HG02759 (cell line): ENCODE results near the gene ITGB4.

ENCODE experiments used
- ATAC-seq: cut with Tn5 transposase; IDR thresholded peaks from one replicate; pipeline ENCODE4 v1.9.1; 2021; ENCODE audit warnings: mild to moderate bottlenecking, moderate library complexity; ENCODE audit not compliant: unreplicated experiment

Gene ITGB4

DNA sequence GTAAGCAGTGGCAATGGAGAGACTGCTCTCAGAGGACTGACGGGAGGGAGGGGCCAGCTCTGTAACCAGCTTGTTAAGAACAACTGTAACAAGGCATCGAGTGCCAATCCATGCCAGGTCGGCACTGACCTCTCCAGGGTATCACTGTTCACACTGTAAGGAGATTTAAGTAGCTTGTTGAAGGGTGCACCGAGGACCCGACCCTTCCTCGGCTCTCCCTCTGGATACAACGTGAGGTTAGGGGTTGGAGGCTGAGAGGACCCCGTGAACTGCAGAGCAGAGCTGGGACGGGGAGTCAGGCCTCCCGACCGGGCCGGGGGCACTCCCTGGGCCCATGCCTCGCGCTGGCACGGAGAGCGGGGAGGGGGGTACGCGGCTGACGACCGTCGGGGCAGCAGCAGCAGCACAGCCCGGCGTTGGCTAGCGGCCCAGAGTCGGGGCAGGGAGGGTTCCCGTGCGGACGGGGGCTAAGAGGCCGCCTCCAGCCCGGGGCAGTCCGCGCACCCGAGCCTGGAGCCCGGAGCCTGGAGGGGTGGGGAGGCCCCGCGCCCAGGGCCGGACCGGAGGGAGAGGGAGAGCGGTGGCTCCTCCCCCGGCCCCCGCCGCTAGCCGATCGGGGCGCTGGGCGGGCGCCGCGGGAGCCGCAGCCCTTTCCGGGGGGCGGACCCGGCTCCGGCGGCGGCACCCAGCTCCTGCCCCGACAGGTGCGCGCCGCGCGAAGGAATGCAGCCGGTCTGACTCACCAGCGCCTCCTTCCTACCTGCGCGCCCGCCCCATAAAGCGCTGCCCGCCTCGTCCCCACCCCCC, at the start of gene ITGB4:
ITGB4 (plus strand) TSS at position 804 of the 807 bp plus-strand sequence. CDS start 3,245 bp downstream, outside the sequence.
- ATAC-seq: no peak

DNA sequence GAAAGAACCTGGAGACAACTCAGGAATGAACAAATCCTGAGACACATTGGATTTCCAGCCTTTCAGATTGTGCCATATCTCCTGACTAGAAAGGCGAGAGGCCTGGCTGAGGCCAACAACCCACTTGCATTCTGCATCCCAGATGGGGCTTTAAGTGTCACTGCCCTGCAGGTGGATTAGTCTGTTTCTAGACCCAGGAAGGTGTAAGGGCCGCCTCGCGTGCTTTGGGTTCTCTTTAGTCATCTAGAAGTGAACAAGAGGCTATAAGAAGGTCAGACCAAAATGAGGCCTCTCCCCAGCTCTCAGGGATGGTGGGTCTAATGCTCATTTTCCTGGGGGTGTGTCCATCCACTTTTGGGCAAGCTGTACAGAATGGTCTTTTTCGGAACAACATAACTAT, 49.2 kb upstream of the ITGB4 start:
- no peak for ATAC-seq

- no peak for ATAC-seq
Measured at GRCh38 chr17:75673487-75673886, 47.8 kb upstream of the ITGB4 start.

GRCh38 chr17:75676461-75676860, 44.8 kb upstream of the ITGB4 start:
- ATAC-seq: no peak

- no peak for ATAC-seq
Measured at GRCh38 chr17:75679706-75680211, 41.5 kb upstream of the ITGB4 start.

- no peak for ATAC-seq
Measured at GRCh38 chr17:75680431-75680830, 40.8 kb upstream of the ITGB4 start.

DNA sequence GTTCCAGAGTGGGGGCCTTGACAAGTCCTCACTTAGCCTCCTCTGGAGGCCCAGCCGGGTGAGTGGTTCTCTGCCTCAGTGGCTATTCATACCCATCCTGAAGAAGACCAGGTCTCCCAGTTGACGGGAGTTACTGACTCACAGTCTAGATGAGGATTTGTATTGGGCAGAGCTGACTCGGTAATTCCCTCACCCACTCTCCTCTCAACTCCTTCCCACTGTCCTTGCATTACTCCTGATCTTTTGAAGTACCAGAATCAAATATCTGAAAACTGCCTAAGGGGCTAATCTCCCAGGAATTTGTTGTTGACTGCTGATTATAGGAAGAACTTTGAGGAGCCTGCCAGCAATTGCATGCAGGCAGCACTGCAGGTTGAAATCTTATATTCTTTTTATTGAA, 40.0 kb upstream of the ITGB4 start:
- no peak for ATAC-seq

DNA sequence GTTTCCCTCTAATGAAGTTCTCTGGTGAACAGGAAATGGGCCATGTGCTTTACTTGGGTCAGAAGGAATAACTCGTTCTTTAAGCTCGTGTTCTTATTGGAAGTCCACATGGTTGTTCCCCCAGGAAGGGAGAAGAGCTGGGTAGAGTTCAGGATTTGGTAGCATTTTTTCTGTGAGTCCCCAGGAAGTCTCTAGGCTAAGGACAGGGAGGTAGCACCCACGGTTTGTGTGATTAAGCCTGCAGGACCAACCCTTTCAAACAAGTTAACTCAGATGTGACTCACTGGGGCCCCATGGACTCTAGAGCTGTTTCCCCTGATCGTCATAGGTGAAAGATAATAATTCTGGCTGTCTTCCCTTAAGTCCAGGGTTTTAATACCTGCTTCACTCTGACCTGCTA, 37.7 kb upstream of the ITGB4 start:
- no peak for ATAC-seq

GRCh38 chr17:75684249-75684648, 37.0 kb upstream of the ITGB4 start:
- ATAC-seq: no peak

GRCh38 chr17:75684924-75685323, 36.3 kb upstream of the ITGB4 start:
- ATAC-seq: no peak

DNA sequence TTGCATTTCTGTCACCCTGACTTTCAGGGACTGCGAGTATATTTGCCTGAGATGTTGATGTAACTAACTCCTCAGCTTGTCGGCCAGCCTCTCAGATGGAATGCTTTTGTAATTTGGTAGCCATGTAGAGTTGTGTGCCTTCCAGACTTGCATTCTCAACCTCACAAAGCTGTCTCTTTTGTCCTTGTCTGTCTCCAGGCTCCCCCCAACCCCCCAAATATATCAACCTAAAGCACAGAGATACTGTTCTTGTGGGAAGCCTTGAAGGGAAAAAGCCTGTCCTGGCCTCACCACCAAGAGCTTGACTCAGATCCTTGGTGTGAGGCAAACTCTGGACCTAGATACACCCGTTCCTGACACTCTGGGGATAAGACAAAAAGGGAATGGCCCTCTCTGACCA, 35.8 kb upstream of the ITGB4 start:
- ATAC-seq: no peak

DNA sequence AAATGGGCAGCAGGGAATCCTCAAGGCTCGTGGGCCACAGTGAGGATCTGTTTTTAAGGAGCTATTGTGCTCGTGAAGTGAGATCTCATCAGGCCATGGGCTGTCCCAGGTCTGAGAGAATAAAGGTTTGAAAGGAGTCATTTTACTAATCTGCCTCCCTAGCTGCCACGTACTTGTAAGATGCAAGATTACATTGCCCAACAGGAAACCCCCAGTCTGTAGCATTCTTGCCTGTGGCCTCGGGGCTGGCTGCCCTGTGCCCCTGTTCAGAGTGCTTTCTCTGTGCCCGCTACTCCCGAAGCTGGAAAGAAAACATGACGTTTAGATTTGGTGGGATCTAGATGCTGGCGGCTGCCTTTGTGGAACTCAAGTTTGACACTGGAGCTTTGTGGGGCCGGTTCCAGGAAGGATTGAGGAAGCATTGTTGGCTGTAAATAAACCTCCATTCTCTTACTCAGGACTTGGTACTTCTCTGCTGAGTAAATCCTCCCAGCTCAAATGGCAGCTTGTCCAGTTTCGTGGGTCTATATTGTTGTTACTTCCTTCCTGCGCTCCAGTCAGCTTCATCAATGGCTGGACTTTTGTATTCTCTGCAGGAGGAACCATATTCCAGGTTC, 32.9 kb upstream of the ITGB4 start:
- ATAC-seq: no peak

DNA sequence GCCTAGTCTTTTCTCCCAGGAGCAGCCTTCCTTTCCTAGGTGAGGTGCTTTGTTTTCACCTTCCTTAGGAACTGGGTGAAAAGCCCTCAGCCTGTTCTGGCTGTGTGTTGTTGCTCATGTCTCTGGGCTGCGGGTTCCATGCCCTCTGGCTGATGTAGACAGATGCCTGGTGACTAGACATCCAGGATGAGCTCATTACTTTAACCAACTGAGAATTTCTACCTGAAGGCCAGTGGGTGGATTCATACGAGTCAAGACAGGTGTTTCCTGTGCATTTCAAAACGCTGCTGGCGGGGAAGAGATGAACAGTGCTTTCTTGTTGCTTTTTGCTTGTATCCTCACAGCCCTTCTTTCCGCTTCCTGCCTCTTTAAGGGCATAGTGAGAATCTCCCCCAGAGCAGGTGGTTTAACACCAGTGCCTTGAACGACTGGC, 31.8 kb upstream of the ITGB4 start:
- no peak for ATAC-seq

- no peak for ATAC-seq
Measured at GRCh38 chr17:75691371-75691791, 29.9 kb upstream of the ITGB4 start.

DNA sequence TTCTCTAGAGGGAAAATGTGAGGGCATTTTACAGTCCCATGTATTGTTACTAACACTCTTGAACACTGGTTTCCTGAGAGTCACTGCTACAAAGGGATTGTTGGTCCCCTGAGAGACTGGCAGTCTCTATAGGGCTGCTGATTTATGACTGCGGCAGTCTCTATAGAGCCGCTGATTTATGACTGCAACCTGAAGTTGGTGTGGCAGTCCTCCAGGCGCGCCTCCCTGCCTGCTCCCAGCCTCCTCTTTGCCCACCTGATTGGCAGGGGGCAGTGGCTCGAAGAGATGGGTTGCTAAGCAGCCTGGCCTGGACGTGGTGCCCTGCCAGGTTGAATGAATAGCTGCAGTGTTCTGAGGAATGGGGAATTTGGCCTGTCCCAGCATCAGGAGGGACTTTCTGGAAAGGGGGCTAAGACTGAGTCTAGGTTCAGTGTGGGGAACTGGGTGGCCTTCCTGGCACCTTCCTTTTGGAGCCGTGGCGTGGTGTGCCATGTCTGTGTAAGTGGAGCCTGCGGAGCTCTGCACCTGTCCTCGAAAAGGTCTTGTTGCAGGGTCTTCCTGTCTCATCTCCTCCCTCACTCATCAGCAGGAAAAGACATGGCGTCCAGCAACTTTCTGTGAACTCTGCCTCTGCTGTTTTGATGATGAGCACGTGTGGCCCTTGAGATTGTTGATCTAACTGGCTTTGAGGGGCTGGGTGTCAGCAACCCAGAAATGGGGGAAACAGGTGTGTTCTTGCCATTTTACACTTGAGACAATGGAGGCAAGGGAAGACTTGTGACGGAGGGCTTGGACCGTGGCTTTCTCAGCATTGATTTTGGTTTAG, 29.2 kb upstream of the ITGB4 start:
- ATAC-seq: no peak

DNA sequence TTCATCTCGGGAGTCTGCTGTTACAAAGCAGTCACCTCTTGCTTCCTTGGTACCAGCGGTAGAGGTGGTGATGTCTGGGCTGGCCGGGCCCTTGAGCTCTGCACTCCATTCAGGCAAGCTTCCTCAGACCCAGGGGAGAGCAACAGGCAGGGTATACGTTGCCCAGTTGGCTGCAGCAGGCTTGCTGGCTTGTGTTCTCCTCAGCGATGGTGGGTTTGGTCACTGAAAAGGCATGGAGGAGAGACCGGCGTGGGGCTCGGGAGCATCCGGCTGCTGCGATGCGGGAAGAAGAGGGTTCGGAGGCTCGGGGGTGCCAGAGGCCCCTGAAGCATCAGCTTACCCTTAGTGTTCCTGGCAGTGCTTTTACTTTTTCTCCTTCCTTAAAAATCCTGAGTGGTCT, 28.3 kb upstream of the ITGB4 start:
- ATAC-seq: no peak

DNA sequence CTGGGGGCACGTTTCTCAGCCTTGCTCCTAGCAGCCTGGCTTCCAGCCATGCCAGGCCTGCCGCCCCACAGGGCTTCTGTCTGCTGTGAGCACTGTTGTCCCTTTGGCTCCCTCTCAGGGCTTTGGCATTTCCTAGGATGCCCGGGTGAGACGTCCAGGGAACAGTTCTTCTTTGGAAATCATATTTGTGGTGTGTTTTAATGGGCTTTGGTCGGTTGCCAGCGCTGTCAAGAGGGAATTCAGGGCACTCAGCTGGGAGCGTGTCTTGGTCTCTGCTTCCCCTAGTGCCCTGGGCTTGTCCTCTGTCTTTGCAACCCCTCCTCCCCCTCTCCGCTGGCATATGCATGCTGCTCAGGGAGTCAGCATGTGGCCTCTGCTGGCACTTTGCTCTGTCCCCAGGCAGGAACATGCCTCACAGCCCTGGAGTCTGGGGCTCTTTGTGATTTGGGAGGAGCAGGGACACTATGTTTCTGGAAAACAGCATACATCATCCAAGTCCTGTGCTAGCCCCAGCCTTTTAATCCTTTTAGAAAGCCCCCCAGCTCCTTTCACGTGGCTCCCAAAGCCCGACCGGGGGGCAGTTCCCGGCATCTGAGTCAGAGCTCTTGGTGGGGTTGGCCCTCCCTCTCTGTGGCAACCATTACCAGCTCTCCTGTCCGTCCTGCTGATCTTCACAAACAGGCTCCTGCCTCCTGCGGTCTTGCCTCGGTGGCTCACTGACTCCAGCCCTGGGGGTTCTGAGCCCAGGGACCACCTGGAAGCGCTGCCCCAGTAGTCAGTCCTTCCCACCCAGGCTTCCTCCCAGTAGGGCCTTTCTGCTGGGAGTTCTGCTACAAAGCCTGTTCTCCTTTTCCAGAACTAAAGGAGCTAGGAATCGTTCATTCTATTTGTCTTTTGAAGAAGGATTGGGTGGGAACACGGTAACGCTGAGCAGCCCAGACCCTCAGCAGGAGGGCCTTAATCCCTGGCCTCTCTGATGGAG, 27.5 kb upstream of the ITGB4 start:
- no peak for ATAC-seq

- no peak for ATAC-seq
Measured at GRCh38 chr17:75694536-75694935, 26.7 kb upstream of the ITGB4 start.

DNA sequence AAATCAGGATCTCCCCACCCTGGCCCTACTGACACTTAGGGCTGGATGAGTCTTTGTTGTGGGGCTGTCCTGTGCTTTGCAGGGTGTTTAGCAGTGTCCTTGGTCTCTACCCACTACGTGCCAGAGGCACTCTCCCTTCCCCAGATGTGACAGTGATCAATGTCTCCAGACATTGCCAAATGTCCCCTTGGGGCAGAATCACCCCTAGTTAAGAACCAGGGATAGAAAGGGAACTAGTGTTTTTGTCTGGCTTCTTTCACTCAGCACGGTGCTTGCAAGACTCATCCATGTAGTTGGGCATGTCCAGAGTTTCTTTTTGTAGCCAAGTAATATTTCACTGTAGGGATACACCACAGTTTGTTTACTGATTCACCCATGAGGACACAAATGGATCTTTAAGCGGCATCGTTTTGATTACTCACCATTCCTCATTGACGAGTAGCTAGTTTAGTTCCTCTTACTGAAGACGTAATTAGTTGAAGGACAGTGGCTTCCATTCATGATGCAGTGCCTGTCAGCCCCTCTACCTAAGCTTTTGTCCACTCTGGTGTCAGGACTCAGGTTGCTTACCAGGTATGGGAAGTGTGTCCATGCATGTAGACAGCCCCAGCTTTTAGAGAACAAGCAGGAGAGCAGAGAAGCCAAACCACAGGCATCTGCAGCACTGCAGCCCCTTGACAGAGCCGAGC, 26.0 kb upstream of the ITGB4 start:
- ATAC-seq: no peak

GRCh38 chr17:75695830-75696271, 25.4 kb upstream of the ITGB4 start:
- ATAC-seq: no peak
